ENCODE data around the gene SLC6A6. TPM values are rescaled to one million over a fixed set of nuclear protein-coding genes. Genes with fewer than 3 reads are reported as not detected.

The SLC6A6 gene
- total RNA-seq, 1 experiment from 2014 or later, result 62.5 TPM

- in situ Hi-C loops (cut with HindIII; ENCODE audit: low pct_unique_long_range_greater_than_20kb, low sequenced_read_pairs), result no loop called here
- DNase-seq (ENCODE audit: low read depth), result no peak
These were observed 79.9 kb downstream of the SLC6A6 start for GRCh38 chr3:14482271-14482721.

- DNase-seq (ENCODE audit: low read depth), result no peak
- in situ Hi-C loops (cut with HindIII; ENCODE audit: low pct_unique_long_range_greater_than_20kb, low sequenced_read_pairs), result no loop called here
These were observed 80.9 kb downstream of the SLC6A6 start for GRCh38 chr3:14483286-14483685.

GRCh38 chr3:14484741-14485140 lies 82.3 kb downstream of the SLC6A6 start:
- in situ Hi-C loops (cut with HindIII; ENCODE audit: low pct_unique_long_range_greater_than_20kb, low sequenced_read_pairs), result no loop called here
- no peak for DNase-seq (ENCODE audit: low read depth)

GRCh38 chr3:14485981-14486380 lies 83.6 kb downstream of the SLC6A6 start:
- DNase-seq (ENCODE audit: low read depth), result no peak
- in situ Hi-C loops (cut with HindIII; ENCODE audit: low pct_unique_long_range_greater_than_20kb, low sequenced_read_pairs), result no loop called here

- in situ Hi-C loops (cut with HindIII; ENCODE audit: low pct_unique_long_range_greater_than_20kb, low sequenced_read_pairs), result no loop called here
- no peak for DNase-seq (ENCODE audit: low read depth)
These were observed 84.1 kb downstream of the SLC6A6 start for GRCh38 chr3:14486460-14486859.

- no peak for DNase-seq (ENCODE audit: low read depth)
- in situ Hi-C loops (cut with HindIII; ENCODE audit: low pct_unique_long_range_greater_than_20kb, low sequenced_read_pairs), result no loop called here
These were observed 84.7 kb downstream of the SLC6A6 start for GRCh38 chr3:14487086-14487485.

- in situ Hi-C loops (cut with HindIII; ENCODE audit: low pct_unique_long_range_greater_than_20kb, low sequenced_read_pairs), result no loop called here
- no peak for DNase-seq (ENCODE audit: low read depth)
These were observed 85.4 kb downstream of the SLC6A6 start for GRCh38 chr3:14487821-14488220.

GRCh38 chr3:14488286-14489041 lies 86.1 kb downstream of the SLC6A6 start:
- DNase-seq (ENCODE audit: low read depth), result no peak
- in situ Hi-C loops (cut with HindIII; ENCODE audit: low pct_unique_long_range_greater_than_20kb, low sequenced_read_pairs), result no loop called here

GRCh38 chr3:14489641-14490040 lies 87.2 kb downstream of the SLC6A6 start:
- in situ Hi-C loops (cut with HindIII; ENCODE audit: low pct_unique_long_range_greater_than_20kb, low sequenced_read_pairs), result no loop called here
- no peak for DNase-seq (ENCODE audit: low read depth)

- in situ Hi-C loops (cut with HindIII; ENCODE audit: low pct_unique_long_range_greater_than_20kb, low sequenced_read_pairs), result no loop called here
- DNase-seq (ENCODE audit: low read depth), result no peak
These were observed 87.8 kb downstream of the SLC6A6 start for GRCh38 chr3:14490255-14490654.

GRCh38 chr3:14490831-14491230 lies 88.4 kb downstream of the SLC6A6 start:
- in situ Hi-C loops (cut with HindIII; ENCODE audit: low pct_unique_long_range_greater_than_20kb, low sequenced_read_pairs), result no loop called here
- no peak for DNase-seq (ENCODE audit: low read depth)

- no peak for DNase-seq (ENCODE audit: low read depth)
- in situ Hi-C loops (cut with HindIII; ENCODE audit: low pct_unique_long_range_greater_than_20kb, low sequenced_read_pairs), result no loop called here
These were observed 89.2 kb downstream of the SLC6A6 start for GRCh38 chr3:14491396-14492190.

- in situ Hi-C loops (cut with HindIII; ENCODE audit: low pct_unique_long_range_greater_than_20kb, low sequenced_read_pairs), result no loop called here
- DNase-seq (ENCODE audit: low read depth), result no peak
These were observed 90.8 kb downstream of the SLC6A6 start for GRCh38 chr3:14492948-14493881.

- no peak for DNase-seq (ENCODE audit: low read depth)
- in situ Hi-C loops (cut with HindIII; ENCODE audit: low pct_unique_long_range_greater_than_20kb, low sequenced_read_pairs), result no loop called here
These were observed 92.0 kb downstream of the SLC6A6 start for GRCh38 chr3:14494279-14494972.

GRCh38 chr3:14494973-14495300 lies 92.5 kb downstream of the SLC6A6 start:
- no peak for DNase-seq (ENCODE audit: low read depth)
- in situ Hi-C loops (cut with HindIII; ENCODE audit: low pct_unique_long_range_greater_than_20kb, low sequenced_read_pairs), result no loop called here

GRCh38 chr3:14496351-14496750 lies 93.9 kb downstream of the SLC6A6 start:
- DNase-seq (ENCODE audit: low read depth), result no peak
- in situ Hi-C loops (cut with HindIII; ENCODE audit: low pct_unique_long_range_greater_than_20kb, low sequenced_read_pairs), result no loop called here

GRCh38 chr3:14497321-14497720 lies 94.9 kb downstream of the SLC6A6 start:
- in situ Hi-C loops (cut with HindIII; ENCODE audit: low pct_unique_long_range_greater_than_20kb, low sequenced_read_pairs), result no loop called here
- DNase-seq (ENCODE audit: low read depth), result no peak

- in situ Hi-C loops (cut with HindIII; ENCODE audit: low pct_unique_long_range_greater_than_20kb, low sequenced_read_pairs), result no loop called here
- DNase-seq (ENCODE audit: low read depth), result no peak
These were observed 100.1 kb downstream of the SLC6A6 start for GRCh38 chr3:14502472-14502871.
